ENCODE data around the gene ANKRD17.
A peak's percentile ranks its signal among the peaks of the same experiment; 100 is the strongest.
"Not testable (repeated sequence)": the region's sequence is repeated elsewhere in the genome, so short reads cannot be mapped to it uniquely, and the experiment has no call there.

ANKRD17 gene

GRCh38 chr4:73244945-73245601 is 13.5 kb downstream of the ANKRD17 start:
- no peak for DNase-seq

GRCh38 chr4:73237044-73237443 is 21.6 kb downstream of the ANKRD17 start:
- no peak for DNase-seq

GRCh38 chr4:73236151-73236550 is 22.4 kb downstream of the ANKRD17 start:
- DNase-seq = no peak

- no peak for DNase-seq
These were observed 23.9 kb downstream of the ANKRD17 start for GRCh38 chr4:73234712-73235111.

- DNase-seq = no peak
These were observed 26.8 kb downstream of the ANKRD17 start for GRCh38 chr4:73231518-73232487.

- no peak for DNase-seq
These were observed 27.6 kb downstream of the ANKRD17 start for GRCh38 chr4:73230865-73231517.

GRCh38 chr4:73228800-73229199 is 29.8 kb downstream of the ANKRD17 start:
- DNase-seq = not testable (repeated sequence)

GRCh38 chr4:73224886-73225285 is 33.7 kb downstream of the ANKRD17 start:
- no peak for DNase-seq

GRCh38 chr4:73223258-73223650 is 35.3 kb downstream of the ANKRD17 start:
- DNase-seq = no peak

GRCh38 chr4:73222466-73223257 is 35.9 kb downstream of the ANKRD17 start:
- DNase-seq = peak; percentile 92 to 95

GRCh38 chr4:73221734-73222133 is 36.9 kb downstream of the ANKRD17 start:
- DNase-seq = no peak

GRCh38 chr4:73220815-73221214 is 37.8 kb downstream of the ANKRD17 start:
- DNase-seq = no peak

- DNase-seq = no peak
These were observed 44.5 kb downstream of the ANKRD17 start for GRCh38 chr4:73213916-73214653.

- no peak for DNase-seq
These were observed 45.4 kb downstream of the ANKRD17 start for GRCh38 chr4:73212982-73213730.

- no peak for DNase-seq
These were observed 46.6 kb downstream of the ANKRD17 start for GRCh38 chr4:73211968-73212367.

GRCh38 chr4:73208376-73208775 is 50.2 kb downstream of the ANKRD17 start:
- no peak for DNase-seq

- DNase-seq = no peak
These were observed 52.4 kb downstream of the ANKRD17 start for GRCh38 chr4:73206236-73206635.

GRCh38 chr4:73205482-73205881 is 53.1 kb downstream of the ANKRD17 start:
- DNase-seq = no peak

GRCh38 chr4:73203976-73204375 is 54.6 kb downstream of the ANKRD17 start:
- not testable (repeated sequence) for DNase-seq

GRCh38 chr4:73197220-73197619 is 61.4 kb downstream of the ANKRD17 start:
- peak in 1 of 2 experiments; percentile 18 for DNase-seq

- no peak for DNase-seq
These were observed 64.5 kb downstream of the ANKRD17 start for GRCh38 chr4:73194064-73194463.

All from AML-193 (cell line).